Measurements from ENCODE around the gene ADAP1. TPM values are rescaled to one million over a fixed set of nuclear protein-coding genes. Genes with fewer than 3 reads are reported as not detected.
A peak's percentile ranks its signal among the peaks of the same experiment; 100 is the strongest.

The ADAP1 gene
- total and polyA plus RNA-seq, 2 of the 13 experiments (the other 11 are each of a cell fraction or from before 2014, with no cell fraction given): 10.5 to 24.6 TPM

DNA sequence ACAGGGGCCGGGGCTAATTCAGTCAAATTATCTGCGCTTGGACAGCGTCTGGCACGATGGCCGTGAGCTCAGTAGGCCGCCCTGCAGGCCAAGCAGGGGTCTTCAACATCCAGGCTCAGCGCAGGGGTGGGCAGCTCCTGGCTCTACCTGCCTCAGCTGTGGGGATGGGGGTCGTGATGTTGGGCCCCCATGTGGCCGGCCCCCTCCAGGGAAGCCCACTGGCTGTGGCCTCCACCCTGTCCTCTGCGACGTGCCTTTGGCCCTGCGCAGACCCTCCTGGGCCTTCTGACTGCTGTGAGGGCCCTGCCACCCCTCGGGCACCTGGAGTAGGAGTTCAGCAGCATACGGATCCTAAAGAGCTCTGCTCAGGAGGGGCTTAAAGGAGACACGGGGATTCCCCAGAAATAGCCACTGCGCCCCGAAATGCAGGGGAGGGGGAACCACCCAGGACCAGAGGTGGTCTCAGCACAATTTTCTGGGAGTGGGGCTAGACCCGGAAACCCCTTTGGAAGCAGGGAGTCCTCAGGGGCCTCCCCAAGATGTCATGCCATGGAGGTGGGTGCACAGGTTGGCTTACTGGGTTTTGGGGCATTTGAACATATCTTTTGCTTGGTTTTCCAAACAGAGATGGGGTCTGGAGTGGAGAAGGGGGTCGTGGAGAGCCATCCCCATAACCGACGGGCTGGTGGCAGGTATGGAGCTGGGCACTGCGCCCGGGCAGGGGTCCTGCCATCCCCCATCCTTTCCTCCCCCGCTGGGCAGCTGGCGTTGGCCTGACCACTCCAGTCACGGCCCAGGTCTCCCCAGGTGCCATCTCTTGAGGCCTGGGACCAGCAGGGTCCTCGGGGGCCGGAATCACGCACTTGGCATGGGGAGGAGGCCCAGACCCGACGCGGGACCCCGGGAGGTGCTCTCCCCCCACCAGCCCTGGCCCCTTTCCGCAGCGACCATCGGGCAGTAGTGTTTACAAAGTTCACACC is 4.0 kb upstream of the ADAP1 start (continued):
- TF ChIP-seq ZNF703 (CRISPR knock-in tag; IDR thresholded peaks at IDR 0.05; ENCODE audit: borderline replicate concordance) (no peak), ZNF839 (CRISPR knock-in tag; IDR thresholded peaks at IDR 0.05; ENCODE audit: borderline replicate concordance) (no peak), ZNF430 (CRISPR knock-in tag; IDR thresholded peaks at IDR 0.05) (no peak), ZSCAN21 (CRISPR knock-in tag; IDR thresholded peaks at IDR 0.05; ENCODE audit: borderline replicate concordance) (no peak), ZNF260 (CRISPR knock-in tag; IDR thresholded peaks at IDR 0.05; ENCODE audit: borderline replicate concordance, low read depth) (no peak), RFX1 (IDR thresholded peaks at IDR 0.05) (no peak), SMYD3 (CRISPR knock-in tag; IDR thresholded peaks at IDR 0.05) (no peak), SNAI1 (CRISPR knock-in tag; IDR thresholded peaks at IDR 0.05; ENCODE audit: borderline replicate concordance) (no peak), RBM39 (IDR thresholded peaks at IDR 0.05; ENCODE audit: low read depth, low read length, poor library complexity, severe bottlenecking) (peak; percentile 1), ZNF235 (CRISPR knock-in tag; IDR thresholded peaks at IDR 0.05; ENCODE audit: borderline replicate concordance) (no peak), ZNF34 (CRISPR knock-in tag; IDR thresholded peaks at IDR 0.05; ENCODE audit: borderline replicate concordance) (0 out of 2 replicates have a peak, but pooled peaks have one; percentile 28), FOXC1 (CRISPR knock-in tag; IDR thresholded peaks at IDR 0.05; ENCODE audit: borderline replicate concordance) (peak; percentile 12; the same call in 1 of the 2 replicates), ZNF232 (CRISPR knock-in tag; IDR thresholded peaks at IDR 0.05; ENCODE audit: borderline replicate concordance) (no peak; the same call in 1 of the 2 replicates), EP300 (IDR thresholded peaks at IDR 0.05; ENCODE audit: low read depth in 2 of 2, low read length in 2 of 2) (no peak), EP300 (CRISPR knock-in tag; IDR thresholded peaks at IDR 0.05; ENCODE audit: borderline replicate concordance) (no peak)
- TF ChIP-seq, protein P1, sequence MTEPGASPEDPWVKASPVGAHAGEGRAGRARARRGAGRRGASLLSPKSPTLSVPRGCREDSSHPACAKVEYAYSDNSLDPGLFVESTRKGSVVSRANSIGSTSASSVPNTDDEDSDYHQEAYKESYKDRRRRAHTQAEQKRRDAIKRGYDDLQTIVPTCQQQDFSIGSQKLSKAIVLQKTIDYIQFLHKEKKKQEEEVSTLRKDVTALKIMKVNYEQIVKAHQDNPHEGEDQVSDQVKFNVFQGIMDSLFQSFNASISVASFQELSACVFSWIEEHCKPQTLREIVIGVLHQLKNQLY (CRISPR knock-in tag; IDR thresholded peaks at IDR 0.05): no peak
- TF ChIP-seq, protein P2, sequence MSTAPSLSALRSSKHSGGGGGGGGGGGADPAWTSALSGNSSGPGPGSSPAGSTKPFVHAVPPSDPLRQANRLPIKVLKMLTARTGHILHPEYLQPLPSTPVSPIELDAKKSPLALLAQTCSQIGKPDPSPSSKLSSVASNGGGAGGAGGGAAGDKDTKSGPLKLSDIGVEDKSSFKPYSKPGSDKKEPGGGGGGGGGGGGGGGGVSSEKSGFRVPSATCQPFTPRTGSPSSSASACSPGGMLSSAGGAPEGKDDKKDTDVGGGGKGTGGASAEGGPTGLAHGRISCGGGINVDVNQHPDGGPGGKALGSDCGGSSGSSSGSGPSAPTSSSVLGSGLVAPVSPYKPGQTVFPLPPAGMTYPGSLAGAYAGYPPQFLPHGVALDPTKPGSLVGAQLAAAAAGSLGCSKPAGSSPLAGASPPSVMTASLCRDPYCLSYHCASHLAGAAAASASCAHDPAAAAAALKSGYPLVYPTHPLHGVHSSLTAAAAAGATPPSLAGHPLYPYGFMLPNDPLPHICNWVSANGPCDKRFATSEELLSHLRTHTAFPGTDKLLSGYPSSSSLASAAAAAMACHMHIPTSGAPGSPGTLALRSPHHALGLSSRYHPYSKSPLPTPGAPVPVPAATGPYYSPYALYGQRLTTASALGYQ (CRISPR knock-in tag; IDR thresholded peaks at IDR 0.05): no peak
- TF ChIP-seq, protein P3, sequence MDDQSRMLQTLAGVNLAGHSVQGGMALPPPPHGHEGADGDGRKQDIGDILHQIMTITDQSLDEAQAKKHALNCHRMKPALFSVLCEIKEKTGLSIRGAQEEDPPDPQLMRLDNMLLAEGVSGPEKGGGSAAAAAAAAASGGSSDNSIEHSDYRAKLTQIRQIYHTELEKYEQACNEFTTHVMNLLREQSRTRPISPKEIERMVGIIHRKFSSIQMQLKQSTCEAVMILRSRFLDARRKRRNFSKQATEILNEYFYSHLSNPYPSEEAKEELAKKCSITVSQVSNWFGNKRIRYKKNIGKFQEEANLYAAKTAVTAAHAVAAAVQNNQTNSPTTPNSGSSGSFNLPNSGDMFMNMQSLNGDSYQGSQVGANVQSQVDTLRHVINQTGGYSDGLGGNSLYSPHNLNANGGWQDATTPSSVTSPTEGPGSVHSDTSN (CRISPR knock-in tag; IDR thresholded peaks at IDR 0.05; ENCODE audit: borderline replicate concordance): no peak
- TF ChIP-seq, protein P4, sequence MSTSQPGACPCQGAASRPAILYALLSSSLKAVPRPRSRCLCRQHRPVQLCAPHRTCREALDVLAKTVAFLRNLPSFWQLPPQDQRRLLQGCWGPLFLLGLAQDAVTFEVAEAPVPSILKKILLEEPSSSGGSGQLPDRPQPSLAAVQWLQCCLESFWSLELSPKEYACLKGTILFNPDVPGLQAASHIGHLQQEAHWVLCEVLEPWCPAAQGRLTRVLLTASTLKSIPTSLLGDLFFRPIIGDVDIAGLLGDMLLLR (CRISPR knock-in tag; IDR thresholded peaks at IDR 0.05): no peak
